ENCODE measurements around the gene CBFA2T3.

Gene CBFA2T3

DNA sequence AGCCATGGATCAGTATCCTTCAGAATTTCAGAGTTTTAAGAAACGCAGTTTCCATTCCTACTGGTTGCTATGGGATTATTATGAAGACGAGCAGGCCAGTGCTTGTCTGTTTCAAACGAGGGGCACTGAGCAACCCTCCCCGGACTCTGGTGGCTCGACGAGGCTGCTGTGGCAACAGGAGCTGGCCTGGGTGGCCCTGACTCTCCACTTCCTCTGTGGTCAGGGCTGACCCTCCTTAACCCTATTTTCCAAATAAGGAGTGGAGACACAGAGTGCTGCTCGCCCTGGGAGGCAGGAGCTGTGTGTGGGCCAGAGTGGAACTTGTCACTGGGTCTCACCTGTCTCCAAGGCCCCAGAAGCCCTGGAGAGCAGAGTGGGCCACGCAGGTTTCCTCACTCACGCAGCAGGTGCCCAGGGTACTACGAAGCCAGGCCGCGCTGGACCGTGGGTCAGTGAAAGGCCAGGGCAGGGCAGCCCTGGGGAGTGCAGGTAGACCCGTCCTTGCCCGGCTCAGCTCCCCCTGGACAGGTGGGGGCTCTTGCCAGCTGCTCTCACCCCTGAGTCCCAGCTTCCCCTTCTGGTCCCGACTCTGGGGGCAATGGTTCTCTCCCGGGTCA is 123.6 kb downstream of the CBFA2T3 start:
- Mint-ChIP-seq H3K4me3 (no peak overlapping the region), H3K27me3 (no peaks in the 10 kb centered on the region), H3K4me1 (peaks cover 35% of the 10 kb centered on the region), H3K27ac (peak overlapping the region in 1 of 2 donors; percentile 12), H3K9me3 (no peaks in the 10 kb centered on the region)
- DNase-seq = no peak
- no peak for ATAC-seq

DNA sequence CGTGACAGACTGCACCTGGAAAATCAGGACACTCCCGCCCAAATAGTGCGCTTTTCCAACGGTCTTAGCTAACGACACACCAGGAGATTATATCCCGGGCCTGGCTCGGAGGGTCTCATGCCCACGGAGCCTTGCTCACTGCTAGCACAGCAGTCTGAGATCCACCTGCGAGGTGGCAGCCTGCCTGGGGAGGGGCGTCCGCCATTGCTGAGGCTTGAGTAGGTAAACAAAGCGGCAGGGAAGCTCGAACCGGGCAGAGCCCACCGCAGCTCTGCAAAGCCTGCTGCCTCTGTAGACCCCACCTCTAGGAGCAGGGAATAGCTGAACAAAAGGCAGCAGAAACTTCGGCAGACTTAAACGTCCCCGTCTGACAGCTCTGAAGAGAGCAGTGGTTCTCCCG is 125.4 kb downstream of the CBFA2T3 start:
- Mint-ChIP-seq H3K27me3 (no peaks in the 10 kb centered on the region), H3K27ac (no peak overlapping the region), H3K9me3 (no peaks in the 10 kb centered on the region), H3K4me1 (peaks cover 25% of the 10 kb centered on the region), H3K4me3 (no peak overlapping the region)
- DNase-seq (no peak), ATAC-seq (no peak)

- H3K4me1 Mint-ChIP-seq = peaks cover 19% of the 10 kb centered on the region
- H3K9me3 Mint-ChIP-seq = no peaks in the 10 kb centered on the region
- ATAC-seq (no peak), DNase-seq (no peak)
- H3K27me3 Mint-ChIP-seq = no peaks in the 10 kb centered on the region
- H3K27ac Mint-ChIP-seq = peak overlapping the region in 1 of 2 donors; percentile 12
- H3K4me3 Mint-ChIP-seq = no peak overlapping the region
These were observed 126.3 kb downstream of the CBFA2T3 start for GRCh38 chr16:88850531-88851199.

DNA sequence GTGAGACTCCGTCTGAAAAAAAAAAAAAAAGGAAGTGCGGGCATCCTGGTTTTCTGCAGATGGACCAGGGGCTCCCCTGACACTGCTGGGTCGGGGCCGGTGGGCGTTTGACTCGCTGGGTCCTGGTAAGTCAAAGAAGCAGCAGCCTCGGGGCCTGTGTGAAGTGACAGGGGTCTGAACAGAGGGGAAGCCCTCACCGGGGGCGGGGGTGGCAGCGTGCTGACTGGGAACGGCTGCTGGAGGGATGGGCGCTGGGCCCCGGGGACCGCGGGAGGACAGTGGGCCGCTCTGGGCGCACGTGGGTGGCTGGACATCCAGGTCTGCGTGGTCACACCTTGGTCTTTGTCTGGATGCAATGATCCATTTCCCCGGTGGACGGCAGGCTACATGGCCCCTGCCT is 128.4 kb downstream of the CBFA2T3 start:
- no peaks in the 10 kb centered on the region for H3K27me3 Mint-ChIP-seq
- no peak overlapping the region for H3K4me3 Mint-ChIP-seq
- DNase-seq = no peak
- H3K27ac Mint-ChIP-seq = no peak overlapping the region
- no peak for ATAC-seq
- no peaks in the 10 kb centered on the region for H3K9me3 Mint-ChIP-seq
- no peaks in the 10 kb centered on the region for H3K4me1 Mint-ChIP-seq

DNA sequence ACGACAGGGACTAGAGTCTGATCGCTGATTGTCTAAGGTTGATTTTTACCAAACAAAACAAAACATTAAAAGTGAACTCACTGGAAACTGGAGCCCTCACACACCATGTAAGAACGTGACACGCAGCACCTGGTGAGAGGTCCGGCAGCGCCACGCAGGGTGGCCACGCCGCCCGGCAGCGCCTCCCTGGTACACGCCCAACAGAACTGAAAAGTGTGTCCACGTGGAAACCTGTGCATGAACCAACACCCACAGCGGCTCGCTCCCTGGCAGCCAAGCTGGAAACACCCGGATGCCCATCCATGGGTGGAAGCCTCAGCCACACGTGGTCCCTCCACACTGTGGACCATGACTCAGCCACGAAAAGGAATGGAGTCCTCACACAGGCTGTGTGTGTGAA is 129.4 kb downstream of the CBFA2T3 start:
- H3K27me3 Mint-ChIP-seq = no peaks in the 10 kb centered on the region
- no peaks in the 10 kb centered on the region for H3K4me1 Mint-ChIP-seq
- no peak overlapping the region for H3K4me3 Mint-ChIP-seq
- H3K9me3 Mint-ChIP-seq = no peaks in the 10 kb centered on the region
- DNase-seq (no peak), ATAC-seq (no peak)
- no peak overlapping the region for H3K27ac Mint-ChIP-seq

DNA sequence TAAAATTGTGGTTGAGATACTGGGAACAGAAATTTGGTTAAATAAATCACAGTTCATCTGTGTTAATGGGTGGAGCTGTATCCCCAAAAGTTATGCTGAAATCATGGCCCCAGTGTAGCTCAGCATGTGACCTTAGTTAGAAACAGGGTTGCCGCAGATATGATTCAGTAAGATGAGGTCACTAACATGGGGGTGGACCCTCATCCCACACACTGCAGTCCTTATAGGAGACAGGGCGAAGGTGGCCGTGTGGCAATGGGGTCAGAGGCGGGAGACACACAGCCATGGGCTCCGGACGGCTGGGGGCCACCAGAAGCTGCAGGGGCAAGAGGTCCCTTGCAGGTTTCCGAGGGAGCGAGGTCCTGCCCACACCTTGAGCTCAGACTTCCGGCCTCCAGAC is 130.9 kb downstream of the CBFA2T3 start:
- no peaks in the 10 kb centered on the region for H3K4me1 Mint-ChIP-seq
- H3K27me3 Mint-ChIP-seq = no peaks in the 10 kb centered on the region
- H3K27ac Mint-ChIP-seq = no peak overlapping the region
- ATAC-seq (no peak), DNase-seq (no peak)
- no peaks in the 10 kb centered on the region for H3K9me3 Mint-ChIP-seq
- H3K4me3 Mint-ChIP-seq = no peak overlapping the region

GRCh38 chr16:88844419-88845036 is 132.5 kb downstream of the CBFA2T3 start:
- Mint-ChIP-seq H3K4me3 (no peak overlapping the region), H3K9me3 (no peaks in the 10 kb centered on the region), H3K27me3 (no peaks in the 10 kb centered on the region), H3K27ac (no peak overlapping the region), H3K4me1 (no peaks in the 10 kb centered on the region)
- no peak for ATAC-seq
- DNase-seq = no peak

DNA sequence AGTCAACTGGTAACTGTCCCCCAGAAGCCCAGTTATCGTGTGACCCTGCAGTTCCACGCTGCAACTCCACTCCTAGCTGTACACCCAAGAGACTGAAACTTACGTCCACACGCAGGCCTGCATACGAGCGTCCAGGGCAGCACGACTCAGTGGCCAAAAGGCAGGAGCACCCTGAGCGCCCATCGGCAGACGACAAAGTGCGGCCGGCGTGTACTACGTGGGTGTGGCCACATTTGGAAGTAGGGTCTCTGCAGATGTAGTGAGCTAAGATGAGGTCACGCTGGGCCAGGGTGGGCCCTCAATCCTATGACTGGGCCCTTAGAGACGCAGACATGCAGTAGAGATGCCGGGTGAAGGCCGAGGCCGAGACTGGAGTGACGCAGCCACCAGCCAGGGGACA is 133.8 kb downstream of the CBFA2T3 start:
- ATAC-seq (no peak), DNase-seq (no peak)
- Mint-ChIP-seq H3K27ac (no peak overlapping the region), H3K4me3 (no peak overlapping the region), H3K9me3 (no peaks in the 10 kb centered on the region), H3K4me1 (no peaks in the 10 kb centered on the region), H3K27me3 (no peaks in the 10 kb centered on the region)

DNA sequence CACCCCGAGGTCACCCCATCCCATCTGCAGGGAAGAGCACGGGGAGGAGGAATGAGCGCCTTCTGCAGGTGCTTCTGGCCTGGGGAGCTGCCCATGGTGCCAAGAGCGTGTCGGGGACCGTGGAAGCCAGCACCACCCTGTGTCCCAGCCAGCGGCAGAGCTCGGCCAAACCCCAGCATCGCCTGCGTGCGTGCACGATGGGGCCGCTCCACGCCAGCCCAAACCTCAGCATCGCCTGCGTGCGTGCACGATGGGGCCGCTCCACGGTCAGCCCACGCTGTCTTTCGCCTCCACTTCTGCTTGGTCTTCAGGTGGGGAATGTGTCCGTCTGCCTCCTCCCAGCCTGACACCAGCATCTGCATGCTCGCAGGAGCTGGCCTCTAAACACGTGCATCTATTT is 134.2 kb downstream of the CBFA2T3 start:
- H3K4me1 Mint-ChIP-seq = no peaks in the 10 kb centered on the region
- no peak overlapping the region for H3K4me3 Mint-ChIP-seq
- H3K27ac Mint-ChIP-seq = no peak overlapping the region
- H3K9me3 Mint-ChIP-seq = no peaks in the 10 kb centered on the region
- H3K27me3 Mint-ChIP-seq = no peaks in the 10 kb centered on the region
- ATAC-seq (no peak), DNase-seq (no peak)

GRCh38 chr16:88842308-88842756 is 134.7 kb downstream of the CBFA2T3 start:
- Mint-ChIP-seq H3K4me3 (no peak overlapping the region), H3K9me3 (no peaks in the 10 kb centered on the region), H3K4me1 (no peaks in the 10 kb centered on the region), H3K27me3 (no peaks in the 10 kb centered on the region), H3K27ac (no peak overlapping the region)
- DNase-seq (no peak), ATAC-seq (no peak)

- no peaks in the 10 kb centered on the region for H3K4me1 Mint-ChIP-seq
- no peaks in the 10 kb centered on the region for H3K27me3 Mint-ChIP-seq
- DNase-seq = no peak
- H3K27ac Mint-ChIP-seq = peak overlapping the region in 1 of 2 donors; percentile 74
- ATAC-seq = peak; percentile 31
- no peak overlapping the region for H3K4me3 Mint-ChIP-seq
- H3K9me3 Mint-ChIP-seq = no peaks in the 10 kb centered on the region
These were observed 135.3 kb downstream of the CBFA2T3 start for GRCh38 chr16:88841521-88842307.

DNA sequence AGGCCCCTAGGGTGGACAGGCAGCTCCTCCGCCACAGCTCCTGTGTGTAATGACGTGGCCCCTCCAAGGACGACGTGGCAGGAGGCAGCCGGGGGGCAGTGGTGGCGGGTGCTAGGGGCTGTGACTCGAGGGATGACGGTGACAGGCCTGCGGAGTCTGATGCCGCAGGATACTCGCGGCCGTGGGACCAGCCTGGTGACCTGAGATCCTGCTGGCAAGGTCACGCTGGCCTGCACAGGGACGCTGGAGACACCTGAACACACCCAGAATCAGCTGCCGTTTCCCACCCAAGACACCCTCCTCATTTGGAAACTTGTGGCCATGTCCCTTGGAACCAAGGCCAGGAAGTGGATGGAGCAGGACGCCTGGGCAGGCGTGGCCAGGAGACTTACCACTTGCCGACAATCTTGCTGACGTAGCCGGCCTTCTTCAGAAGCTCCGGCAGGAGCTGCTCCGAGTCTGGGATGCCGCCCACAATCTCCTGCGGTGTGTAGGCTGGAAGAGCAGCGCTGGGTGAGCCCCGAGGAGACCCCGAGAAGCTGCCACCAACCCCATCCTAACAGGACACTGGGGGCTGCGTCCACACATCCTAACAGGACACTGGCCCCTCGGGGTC is 136.3 kb downstream of the CBFA2T3 start:
- Mint-ChIP-seq H3K4me3 (no peak overlapping the region), H3K27ac (no peak overlapping the region), H3K9me3 (no peaks in the 10 kb centered on the region), H3K27me3 (no peaks in the 10 kb centered on the region), H3K4me1 (no peaks in the 10 kb centered on the region)
- no peak for DNase-seq
- ATAC-seq = no peak

GRCh38 chr16:88839745-88840599 is 137.0 kb downstream of the CBFA2T3 start:
- ATAC-seq = no peak
- Mint-ChIP-seq H3K4me3 (no peak overlapping the region), H3K27ac (peak overlapping the region in 1 of 2 donors; percentile 13), H3K27me3 (no peaks in the 10 kb centered on the region), H3K4me1 (no peaks in the 10 kb centered on the region), H3K9me3 (no peaks in the 10 kb centered on the region)
- no peak for DNase-seq

- ATAC-seq (no peak), DNase-seq (no peak)
- Mint-ChIP-seq H3K4me1 (no peaks in the 10 kb centered on the region), H3K9me3 (no peaks in the 10 kb centered on the region), H3K27ac (no peak overlapping the region), H3K27me3 (no peaks in the 10 kb centered on the region), H3K4me3 (no peak overlapping the region)
These were observed 137.9 kb downstream of the CBFA2T3 start for GRCh38 chr16:88839026-88839529.

- H3K27ac Mint-ChIP-seq = no peak overlapping the region
- H3K27me3 Mint-ChIP-seq = no peaks in the 10 kb centered on the region
- ATAC-seq (no peak), DNase-seq (no peak)
- no peaks in the 10 kb centered on the region for H3K9me3 Mint-ChIP-seq
- no peak overlapping the region for H3K4me3 Mint-ChIP-seq
- no peaks in the 10 kb centered on the region for H3K4me1 Mint-ChIP-seq
These were observed 138.4 kb downstream of the CBFA2T3 start for GRCh38 chr16:88838566-88838965.
